DND-41 (cell line): ENCODE results near the gene APEH.

ENCODE experiments used
- CTCF ChIP-seq: IDR thresholded peaks from 2 replicates; pipeline ENCODE4 v1.5.1; 2012; ENCODE audit warnings: borderline replicate concordance, low read length, moderate library complexity, mild to moderate bottlenecking; ENCODE audit not compliant: poor library complexity, severe bottlenecking; ENCODE audit errors: extremely low read depth
- EZH2 ChIP-seq: IDR thresholded peaks from 3 replicates; pipeline ENCODE4 v1.6.1; 2012; ENCODE audit warnings: borderline replicate concordance, low read depth, mild to moderate bottlenecking, moderate library complexity, low read length, inconsistent platforms; ENCODE audit not compliant: severe bottlenecking

GRCh38 chr3:49699281-49699979 lies 25.3 kb downstream of the APEH start:
- TF ChIP-seq EZH2 (no peak), CTCF (no peak)
